IPS-18a (cell line): ENCODE results near the gene TET2.

Experiments
- H3K27ac ChIP-seq: one replicate; pipeline ENCODE4 v1.5.1; 2013; ENCODE audit warnings: low read length
- H3K27me3 ChIP-seq: one replicate; pipeline ENCODE4 v1.6.1; 2013; ENCODE audit warnings: mild to moderate bottlenecking, low read length; ENCODE audit not compliant: control insufficient read depth, insufficient read depth
- H3K36me3 ChIP-seq: one replicate; pipeline ENCODE4 v1.6.1; 2013; ENCODE audit warnings: low read depth, low read length; ENCODE audit not compliant: control insufficient read depth
- H3K4me1 ChIP-seq: one replicate; pipeline ENCODE4 v1.6.1; 2013; ENCODE audit warnings: low read depth, low read length; ENCODE audit not compliant: control insufficient read depth
- H3K4me3 ChIP-seq: one replicate; pipeline ENCODE4 v1.5.1; 2013; ENCODE audit warnings: low read length
- H3K9ac ChIP-seq: one replicate; pipeline ENCODE4 v1.6.1; 2013; ENCODE audit warnings: mild to moderate bottlenecking, low read length, moderate library complexity
- H3K9me3 ChIP-seq: one replicate; pipeline ENCODE4 v1.6.1; 2013; ENCODE audit warnings: low read depth, low read length; ENCODE audit not compliant: control insufficient read depth

Gene TET2

GRCh38 chr4:105146276-105147015 lies at the start of gene TET2:
TET2 (plus strand) TSS chr4:105146876; CDS start chr4:105233943, 87,067 bp downstream.
- Histone ChIP-seq H3K27me3 (peaks cover 95% of the 10 kb centered on the region), H3K27ac (no peak within 1 kb of the TSS), H3K36me3 (no peaks in the 10 kb centered on the region), H3K9me3 (no peaks in the 10 kb centered on the region), H3K4me1 (peaks cover 4% of the 10 kb centered on the region), H3K9ac (peak within 1 kb of the TSS; percentile 83), H3K4me3 (peak within 1 kb of the TSS; percentile 91)

DNA sequence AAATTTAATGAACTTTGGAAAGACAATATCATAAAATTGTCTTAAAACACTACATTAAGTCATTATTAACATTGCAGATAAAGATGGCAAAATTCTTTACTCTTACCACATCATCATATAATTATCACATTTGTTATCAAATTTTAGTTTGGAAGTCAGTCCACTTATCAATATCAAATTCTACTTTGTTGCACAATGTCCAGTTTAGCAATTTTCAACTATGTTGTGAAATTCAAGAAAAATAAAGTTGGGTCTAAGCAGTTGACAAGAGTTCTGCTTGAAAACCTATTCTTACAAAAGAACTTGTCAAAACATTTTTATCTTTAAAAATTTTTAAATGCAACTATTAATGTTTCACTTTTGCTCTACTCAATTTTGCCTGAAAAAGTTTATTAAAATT lies 44.7 kb upstream of the TET2 start:
- Histone ChIP-seq H3K9me3 (peaks cover 7% of the 10 kb centered on the region), H3K27me3 (no peaks in the 10 kb centered on the region), H3K9ac (no peak overlapping the region), H3K4me1 (no peaks in the 10 kb centered on the region), H3K27ac (no peak overlapping the region), H3K4me3 (no peak overlapping the region), H3K36me3 (no peaks in the 10 kb centered on the region)

DNA sequence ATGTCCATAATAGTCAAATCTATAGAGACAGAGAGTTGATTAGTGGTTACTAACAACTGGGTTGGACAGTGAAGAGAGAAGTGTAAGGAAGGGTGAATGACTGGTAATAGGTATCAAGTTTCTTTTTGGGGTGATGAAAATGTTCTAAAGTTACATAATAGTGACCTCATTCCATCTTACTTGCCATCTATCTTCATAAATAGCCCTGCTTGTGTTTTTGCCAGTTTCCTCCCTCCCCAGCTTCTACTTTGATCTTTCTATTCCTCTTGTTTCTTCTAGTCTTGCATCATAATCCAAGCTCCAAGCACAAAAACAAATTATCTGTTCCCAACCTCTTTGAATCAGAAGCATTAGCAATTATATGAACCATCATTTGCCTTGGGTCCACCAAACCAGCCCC lies 40.2 kb upstream of the TET2 start:
- H3K36me3 ChIP-seq = no peaks in the 10 kb centered on the region

GRCh38 chr4:105107095-105107856 lies 39.4 kb upstream of the TET2 start:
- no peaks in the 10 kb centered on the region for H3K4me1 ChIP-seq
- no peak overlapping the region for H3K4me3 ChIP-seq
- no peak overlapping the region for H3K9ac ChIP-seq
- H3K27me3 ChIP-seq = no peaks in the 10 kb centered on the region
- no peaks in the 10 kb centered on the region for H3K36me3 ChIP-seq
- H3K9me3 ChIP-seq = no peaks in the 10 kb centered on the region
- no peak overlapping the region for H3K27ac ChIP-seq

More for the DNA sequence above, 40.2 kb upstream of the TET2 start:
- Histone ChIP-seq H3K9ac (no peak overlapping the region), H3K27ac (no peak overlapping the region), H3K27me3 (no peaks in the 10 kb centered on the region), H3K4me3 (no peak overlapping the region), H3K9me3 (no peaks in the 10 kb centered on the region), H3K4me1 (no peaks in the 10 kb centered on the region)

DNA sequence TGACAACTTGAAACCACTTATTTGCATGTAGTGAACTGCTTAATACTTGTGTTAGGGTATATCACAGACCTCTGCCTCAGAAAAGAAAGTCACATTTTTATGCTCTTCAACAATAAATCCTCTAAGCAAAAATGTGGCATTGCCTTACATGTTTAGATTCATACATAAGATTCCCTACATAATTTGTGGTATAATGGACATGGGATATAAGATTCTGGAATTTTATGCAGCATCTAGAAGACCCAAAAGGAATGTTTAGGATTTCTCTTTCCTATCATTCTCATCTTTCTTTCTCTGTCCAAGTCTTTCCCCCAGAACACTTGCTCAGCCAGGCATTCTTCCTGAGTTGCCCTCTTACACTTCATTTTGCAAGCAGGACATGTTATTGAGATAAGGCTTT lies 37.7 kb upstream of the TET2 start:
- H3K9me3 ChIP-seq = no peaks in the 10 kb centered on the region
- H3K27ac ChIP-seq = no peak overlapping the region

DNA sequence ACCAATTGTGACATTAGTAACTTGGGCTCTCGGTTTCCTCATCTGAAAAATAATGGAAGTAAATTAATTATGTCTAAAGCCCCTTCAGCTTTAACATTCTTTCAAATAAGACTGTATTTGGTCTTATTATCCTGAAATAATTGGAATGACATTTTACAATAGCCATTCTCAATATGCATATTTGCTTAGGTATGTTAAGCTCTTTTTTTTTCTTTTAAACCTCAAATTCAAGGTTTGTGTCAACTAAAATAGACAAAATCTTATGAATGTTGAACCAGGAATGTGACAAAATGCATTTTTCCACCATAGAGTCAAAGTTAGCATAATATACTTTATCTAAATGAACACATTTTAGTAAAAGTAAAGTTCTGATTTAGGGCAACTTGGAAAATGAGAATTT lies 34.4 kb upstream of the TET2 start:
- Histone ChIP-seq H3K36me3 (no peaks in the 10 kb centered on the region), H3K4me1 (no peaks in the 10 kb centered on the region), H3K27me3 (no peaks in the 10 kb centered on the region), H3K9ac (no peak overlapping the region), H3K4me3 (no peak overlapping the region), H3K9me3 (no peaks in the 10 kb centered on the region), H3K27ac (no peak overlapping the region)

More for the DNA sequence above, 37.7 kb upstream of the TET2 start:
- Histone ChIP-seq H3K4me1 (no peaks in the 10 kb centered on the region), H3K9ac (no peak overlapping the region), H3K36me3 (no peaks in the 10 kb centered on the region), H3K27me3 (no peaks in the 10 kb centered on the region), H3K4me3 (no peak overlapping the region)

DNA sequence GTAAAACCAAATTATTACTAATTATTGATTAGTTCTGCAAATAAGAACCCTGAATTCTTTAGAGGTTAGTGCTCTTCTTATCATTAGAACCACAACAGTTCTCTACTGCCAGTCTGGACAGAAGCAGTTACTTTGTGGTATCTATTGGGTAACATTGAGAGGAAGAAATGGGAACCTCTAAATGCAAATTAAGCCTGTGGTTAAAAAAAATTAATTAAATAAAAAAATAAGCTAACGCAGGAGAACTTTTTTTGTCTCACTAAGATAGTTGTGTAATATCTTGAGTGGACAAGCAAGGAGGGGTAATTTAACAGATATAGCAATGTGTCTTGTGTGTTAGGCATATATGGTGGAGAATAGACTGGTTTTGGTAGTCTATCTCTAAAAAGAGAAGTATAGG lies 32.9 kb upstream of the TET2 start:
- Histone ChIP-seq H3K27me3 (no peaks in the 10 kb centered on the region), H3K27ac (no peak overlapping the region), H3K36me3 (no peaks in the 10 kb centered on the region), H3K9ac (no peak overlapping the region), H3K9me3 (no peaks in the 10 kb centered on the region), H3K4me3 (no peak overlapping the region), H3K4me1 (no peaks in the 10 kb centered on the region)

DNA sequence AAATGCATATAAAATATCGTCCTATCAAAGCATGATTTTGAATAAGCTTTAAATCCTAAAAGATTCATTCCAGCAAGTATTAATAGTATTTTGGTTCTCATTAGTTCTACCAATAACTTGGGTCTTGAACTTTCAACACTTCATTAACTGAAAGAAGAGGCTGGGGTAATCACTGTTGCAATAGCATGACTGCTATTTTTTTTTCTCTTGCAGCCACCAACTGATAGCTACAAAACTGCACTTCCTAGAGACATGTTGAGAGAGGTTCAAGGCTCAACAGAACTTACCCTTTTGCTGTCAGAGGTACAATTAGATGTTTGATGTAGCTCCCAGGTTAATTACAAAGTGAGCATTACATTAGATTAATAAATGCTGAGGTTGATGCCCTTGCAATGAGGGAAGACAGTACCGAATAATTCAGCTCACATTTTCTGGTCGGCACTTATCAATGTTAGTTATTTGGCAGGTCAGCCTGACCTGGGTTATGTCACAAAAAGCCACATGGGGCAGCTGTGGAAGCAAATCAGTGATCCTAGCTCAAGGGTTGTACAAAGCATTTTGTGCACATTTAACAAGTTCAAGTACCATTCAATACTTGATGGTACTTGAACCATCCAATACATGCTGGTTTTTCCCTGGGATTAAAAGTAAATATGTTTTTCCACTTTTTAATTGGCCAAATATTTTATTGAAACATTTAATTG lies 29.9 kb upstream of the TET2 start:
- H3K4me3 ChIP-seq = no peak overlapping the region
- H3K9ac ChIP-seq = no peak overlapping the region
- no peaks in the 10 kb centered on the region for H3K36me3 ChIP-seq
- no peaks in the 10 kb centered on the region for H3K27me3 ChIP-seq
- no peak overlapping the region for H3K27ac ChIP-seq
- H3K4me1 ChIP-seq = no peaks in the 10 kb centered on the region
- no peaks in the 10 kb centered on the region for H3K9me3 ChIP-seq

GRCh38 chr4:105119356-105119755 lies 27.3 kb upstream of the TET2 start:
- no peak overlapping the region for H3K4me3 ChIP-seq
- H3K27ac ChIP-seq = no peak overlapping the region
- no peaks in the 10 kb centered on the region for H3K36me3 ChIP-seq
- H3K4me1 ChIP-seq = no peaks in the 10 kb centered on the region
- no peaks in the 10 kb centered on the region for H3K27me3 ChIP-seq
- no peaks in the 10 kb centered on the region for H3K9me3 ChIP-seq
- H3K9ac ChIP-seq = no peak overlapping the region

- H3K4me1 ChIP-seq = no peaks in the 10 kb centered on the region
- no peak overlapping the region for H3K4me3 ChIP-seq
- no peak overlapping the region for H3K27ac ChIP-seq
- H3K36me3 ChIP-seq = no peaks in the 10 kb centered on the region
- no peaks in the 10 kb centered on the region for H3K27me3 ChIP-seq
- H3K9ac ChIP-seq = no peak overlapping the region
- no peaks in the 10 kb centered on the region for H3K9me3 ChIP-seq
Measured at GRCh38 chr4:105120626-105121025, 26.1 kb upstream of the TET2 start.

- no peak overlapping the region for H3K4me3 ChIP-seq
- no peaks in the 10 kb centered on the region for H3K9me3 ChIP-seq
- H3K27ac ChIP-seq = no peak overlapping the region
- no peak overlapping the region for H3K9ac ChIP-seq
- no peaks in the 10 kb centered on the region for H3K4me1 ChIP-seq
- H3K36me3 ChIP-seq = no peaks in the 10 kb centered on the region
- H3K27me3 ChIP-seq = no peaks in the 10 kb centered on the region
Measured at GRCh38 chr4:105122350-105122749, 24.3 kb upstream of the TET2 start.
